Choroid plexus epithelial cell (primary cell): ENCODE results near the gene APLP2.
"Not testable (repeated sequence)": the region's sequence is repeated elsewhere in the genome, so short reads cannot be mapped to it uniquely, and the experiment has no call there.

Source experiments
- DNase-seq: peaks from one replicate; pipeline ENCODE4 v3.0.0-alpha.2; 2010; ENCODE audit warnings: low read depth
- H3K4me3 ChIP-seq: 2 replicates; pipeline ENCODE4 v1.5.1; 2011; ENCODE audit warnings: low read depth, mild to moderate bottlenecking, control low read depth, low read length, moderate library complexity
- TF ChIP-seq, protein P1 (sequence below): conservative IDR thresholded peaks from 2 replicates; pipeline ENCODE4 v1.5.1; 2011; ENCODE audit warnings: low read depth, mild to moderate bottlenecking, control low read depth, inconsistent platforms, low read length, moderate library complexity

APLP2 gene

DNA sequence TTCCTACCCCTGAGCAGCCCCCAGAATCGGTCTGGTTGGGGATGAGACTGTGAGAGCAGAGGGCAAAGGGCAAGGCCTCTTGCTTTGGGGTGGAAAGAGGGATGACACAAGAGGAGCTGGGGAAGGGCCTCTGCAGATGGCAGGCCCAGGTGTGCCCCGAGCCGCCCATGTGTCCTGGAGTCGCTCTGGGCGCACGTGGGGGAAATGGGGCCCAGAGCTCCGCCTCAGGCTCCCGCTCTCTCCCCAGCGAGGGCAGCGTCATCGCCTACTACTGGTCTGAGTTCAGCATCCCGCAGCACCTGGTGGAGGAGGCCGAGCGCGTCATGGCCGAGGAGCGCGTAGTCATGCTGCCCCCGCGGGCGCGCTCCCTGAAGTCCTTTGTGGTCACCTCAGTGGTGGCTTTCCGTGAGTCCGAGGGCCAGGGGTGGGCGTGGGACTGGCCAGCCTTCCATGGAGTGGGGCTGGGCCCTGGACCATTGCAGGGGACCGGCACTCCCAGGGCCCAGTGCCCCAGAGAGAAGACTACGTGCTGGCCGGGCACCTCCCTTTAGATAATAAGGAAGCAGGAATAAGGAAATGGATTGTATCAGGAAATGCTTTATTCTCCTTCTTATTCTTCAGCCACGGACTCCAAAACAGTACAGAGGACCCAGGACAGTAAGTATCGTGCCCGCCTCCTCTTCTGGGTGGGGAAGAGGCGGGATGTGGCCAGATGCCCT lies 120.0 kb downstream of the APLP2 start:
- no peak for DNase-seq
- H3K4me3 ChIP-seq = no peak overlapping the region
- TF ChIP-seq, protein P1, sequence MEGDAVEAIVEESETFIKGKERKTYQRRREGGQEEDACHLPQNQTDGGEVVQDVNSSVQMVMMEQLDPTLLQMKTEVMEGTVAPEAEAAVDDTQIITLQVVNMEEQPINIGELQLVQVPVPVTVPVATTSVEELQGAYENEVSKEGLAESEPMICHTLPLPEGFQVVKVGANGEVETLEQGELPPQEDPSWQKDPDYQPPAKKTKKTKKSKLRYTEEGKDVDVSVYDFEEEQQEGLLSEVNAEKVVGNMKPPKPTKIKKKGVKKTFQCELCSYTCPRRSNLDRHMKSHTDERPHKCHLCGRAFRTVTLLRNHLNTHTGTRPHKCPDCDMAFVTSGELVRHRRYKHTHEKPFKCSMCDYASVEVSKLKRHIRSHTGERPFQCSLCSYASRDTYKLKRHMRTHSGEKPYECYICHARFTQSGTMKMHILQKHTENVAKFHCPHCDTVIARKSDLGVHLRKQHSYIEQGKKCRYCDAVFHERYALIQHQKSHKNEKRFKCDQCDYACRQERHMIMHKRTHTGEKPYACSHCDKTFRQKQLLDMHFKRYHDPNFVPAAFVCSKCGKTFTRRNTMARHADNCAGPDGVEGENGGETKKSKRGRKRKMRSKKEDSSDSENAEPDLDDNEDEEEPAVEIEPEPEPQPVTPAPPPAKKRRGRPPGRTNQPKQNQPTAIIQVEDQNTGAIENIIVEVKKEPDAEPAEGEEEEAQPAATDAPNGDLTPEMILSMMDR = no peak

DNA sequence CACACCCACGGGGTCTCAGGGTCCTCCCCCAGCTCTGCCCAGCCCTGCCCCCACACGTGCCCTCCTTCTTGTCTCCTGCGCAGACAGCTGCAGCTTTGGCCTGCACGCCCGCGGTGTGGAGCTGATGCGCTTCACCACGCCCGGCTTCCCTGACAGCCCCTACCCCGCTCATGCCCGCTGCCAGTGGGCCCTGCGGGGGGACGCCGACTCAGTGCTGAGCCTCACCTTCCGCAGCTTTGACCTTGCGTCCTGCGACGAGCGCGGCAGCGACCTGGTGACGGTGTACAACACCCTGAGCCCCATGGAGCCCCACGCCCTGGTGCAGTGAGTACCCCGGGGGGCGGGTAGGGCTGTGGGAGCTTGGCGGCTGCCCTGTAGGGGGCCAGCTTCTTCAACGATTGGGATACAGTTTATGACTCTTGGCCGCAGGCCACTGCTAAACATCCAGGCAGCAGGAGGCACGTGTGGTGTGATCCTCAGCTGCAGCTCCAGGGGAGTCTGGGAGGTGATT lies 120.7 kb downstream of the APLP2 start:
- TF ChIP-seq, protein P1 = no peak
- DNase-seq = no peak
- no peak overlapping the region for H3K4me3 ChIP-seq

DNA sequence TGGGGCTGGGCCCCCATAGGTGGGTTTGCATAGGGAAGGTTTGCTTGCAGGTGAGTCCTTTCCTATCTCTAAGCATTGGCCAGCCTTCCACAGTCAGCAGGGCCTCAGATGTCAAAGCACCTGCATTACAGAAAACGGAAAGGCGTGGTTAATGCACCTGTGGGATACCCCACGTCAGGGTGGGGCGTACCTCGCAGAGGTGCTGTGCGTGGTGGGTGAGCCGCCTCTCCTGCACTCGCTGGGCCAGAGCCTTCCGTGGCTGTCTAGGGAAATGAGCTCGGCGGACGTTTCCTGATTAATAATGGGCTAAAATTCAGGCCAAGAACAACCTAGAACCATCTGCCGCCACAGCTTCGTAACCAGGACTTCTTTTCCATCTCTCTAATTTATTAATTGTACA lies 122.2 kb downstream of the APLP2 start:
- no peak for DNase-seq
- no peak overlapping the region for H3K4me3 ChIP-seq
- TF ChIP-seq, protein P1 = no peak

DNA sequence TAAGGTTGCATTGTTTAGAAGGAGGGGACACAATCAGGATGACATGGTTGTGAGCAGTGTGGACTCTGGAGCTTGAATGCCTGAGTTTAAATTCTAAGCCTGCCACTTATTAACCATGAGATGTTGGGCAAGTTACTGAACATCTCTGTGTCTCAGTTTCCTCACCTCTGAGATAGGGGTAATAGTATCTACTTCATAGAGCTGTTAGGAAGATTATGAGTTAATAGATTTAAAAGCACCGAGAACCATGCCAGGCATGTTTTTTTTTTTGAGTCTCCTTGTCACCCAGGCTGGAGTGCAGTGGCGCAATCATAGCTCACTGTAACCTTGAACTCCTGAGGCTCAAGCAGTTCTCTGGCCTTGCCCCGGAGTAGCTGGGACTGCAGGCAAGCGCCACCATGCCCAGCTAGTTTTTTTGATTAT lies 123.2 kb downstream of the APLP2 start:
- TF ChIP-seq, protein P1 = no peak
- DNase-seq = no peak
- H3K4me3 ChIP-seq = no peak overlapping the region

DNA sequence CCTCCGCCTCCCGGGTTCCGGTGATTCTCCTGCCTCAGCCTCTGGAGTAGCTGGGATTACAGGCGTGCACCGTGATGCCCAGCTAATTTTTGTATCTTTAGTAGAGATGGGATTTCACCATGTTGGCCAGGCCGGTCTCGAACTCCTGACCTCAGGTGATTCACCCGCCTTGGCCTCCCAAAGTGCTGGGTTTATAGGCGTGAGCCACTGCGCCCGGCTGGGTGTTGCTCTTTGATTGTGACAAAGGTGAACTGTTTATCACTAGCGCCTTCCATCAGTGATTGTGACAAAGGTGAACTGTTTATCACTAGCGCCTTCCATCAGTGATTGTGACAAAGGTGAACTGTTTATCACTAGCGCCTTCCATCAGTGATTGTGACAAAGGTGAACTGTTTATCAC lies 123.9 kb downstream of the APLP2 start:
- not testable (repeated sequence) for DNase-seq

More for the DNA sequence above, 123.9 kb downstream of the APLP2 start:
- H3K4me3 ChIP-seq = not testable (repeated sequence)
